Hematopoietic multipotent progenitor cell (in vitro differentiated cells): ENCODE measurements around the gene CRIP2. TPM values are rescaled to one million over a fixed set of nuclear protein-coding genes. Genes with fewer than 3 reads are reported as not detected.

Experiments
- DNase-seq, 3 donors: peaks; one replicate each; pipeline ENCODE4 v3.0.0-alpha.2; 2011 to 2015; ENCODE audit warnings: low read depth in 2 of 3, low spot score in 2 of 3
- total RNA-seq: library from RNA; depleted of rRNA; stranded (reverse); fragments of >200 nt; gene quantifications from one replicate; pipeline ENCODE4 v1.2.3, GENCODE V29; 2012

The CRIP2 gene
- total RNA-seq, 1 donor: 43.9 TPM

DNA sequence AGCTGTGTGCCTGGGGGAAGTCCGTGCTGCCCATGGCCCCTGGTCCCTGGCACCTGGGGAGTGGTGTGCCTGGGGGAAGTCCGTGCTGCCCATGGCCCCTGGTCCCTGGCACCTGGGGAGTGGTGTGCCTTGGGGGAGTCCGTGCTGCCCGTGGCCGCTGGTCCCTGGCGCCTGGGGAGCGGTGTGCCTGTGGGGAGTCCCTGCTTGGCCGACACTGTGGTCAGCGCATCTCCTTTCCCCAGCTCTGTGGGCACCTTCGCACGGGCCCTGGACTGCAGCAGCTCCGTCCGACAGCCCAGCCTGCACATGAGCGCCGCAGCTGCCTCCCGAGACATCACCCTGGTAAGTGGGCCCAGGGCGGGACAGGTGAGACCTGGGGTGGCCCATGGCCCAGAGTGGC, 14.5 kb upstream of the CRIP2 start:
- no peak for DNase-seq

DNA sequence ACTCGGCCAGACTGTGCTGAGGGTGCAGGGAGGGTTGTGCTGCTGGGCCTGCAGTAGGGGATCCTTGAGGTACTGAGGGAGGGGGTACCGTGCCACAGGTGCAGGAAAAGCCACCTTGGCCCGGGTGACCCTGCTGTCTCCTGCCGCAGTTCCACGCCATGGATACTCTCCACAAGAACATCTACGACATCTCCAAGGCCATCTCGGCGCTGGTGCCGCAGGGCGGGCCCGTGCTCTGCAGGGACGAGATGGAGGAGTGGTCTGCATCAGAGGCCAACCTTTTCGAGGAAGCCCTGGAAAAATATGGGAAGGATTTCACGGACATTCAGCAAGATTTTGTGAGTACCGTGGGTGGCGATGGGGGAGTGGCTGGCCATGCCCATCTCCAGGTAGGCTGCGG, 14.0 kb upstream of the CRIP2 start:
- no peak for DNase-seq

DNA sequence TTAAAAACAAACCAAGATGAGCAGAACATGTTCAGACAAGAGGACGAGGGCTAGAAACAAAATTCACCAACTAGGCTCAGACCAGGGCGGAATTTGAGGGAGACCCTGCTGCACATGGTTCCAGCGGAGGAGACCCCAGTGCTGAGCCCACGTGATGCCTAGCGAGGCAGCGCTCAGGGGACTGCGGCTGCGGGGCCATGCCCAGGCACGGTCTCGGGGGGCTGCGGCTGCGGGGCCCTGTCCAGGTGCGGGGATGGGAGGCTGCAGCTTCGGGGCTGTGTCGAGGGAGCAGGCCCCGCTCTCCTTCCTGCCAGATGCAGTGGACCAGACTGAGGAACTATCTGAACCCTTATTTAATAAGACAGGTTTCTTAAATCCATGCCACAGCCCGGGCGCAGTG, 12.7 kb upstream of the CRIP2 start:
- DNase-seq: no peak

DNA sequence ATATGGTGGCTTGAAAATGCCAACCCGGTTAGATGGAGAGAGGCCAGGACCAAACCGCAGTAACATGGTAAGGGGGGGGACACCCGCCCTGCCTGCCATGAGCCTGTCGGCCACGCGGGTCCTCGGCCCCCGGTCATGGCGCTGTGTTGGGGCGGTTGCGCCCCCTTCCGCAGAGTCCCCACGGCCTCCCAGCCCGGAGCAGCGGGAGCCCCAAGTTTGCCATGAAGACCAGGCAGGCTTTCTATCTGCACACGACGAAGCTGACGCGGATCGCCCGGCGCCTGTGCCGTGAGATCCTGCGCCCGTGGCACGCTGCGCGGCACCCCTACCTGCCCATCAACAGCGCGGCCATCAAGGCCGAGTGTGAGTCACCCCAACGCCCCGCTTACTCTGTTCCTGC, 10.1 kb upstream of the CRIP2 start:
- DNase-seq: no peak

DNA sequence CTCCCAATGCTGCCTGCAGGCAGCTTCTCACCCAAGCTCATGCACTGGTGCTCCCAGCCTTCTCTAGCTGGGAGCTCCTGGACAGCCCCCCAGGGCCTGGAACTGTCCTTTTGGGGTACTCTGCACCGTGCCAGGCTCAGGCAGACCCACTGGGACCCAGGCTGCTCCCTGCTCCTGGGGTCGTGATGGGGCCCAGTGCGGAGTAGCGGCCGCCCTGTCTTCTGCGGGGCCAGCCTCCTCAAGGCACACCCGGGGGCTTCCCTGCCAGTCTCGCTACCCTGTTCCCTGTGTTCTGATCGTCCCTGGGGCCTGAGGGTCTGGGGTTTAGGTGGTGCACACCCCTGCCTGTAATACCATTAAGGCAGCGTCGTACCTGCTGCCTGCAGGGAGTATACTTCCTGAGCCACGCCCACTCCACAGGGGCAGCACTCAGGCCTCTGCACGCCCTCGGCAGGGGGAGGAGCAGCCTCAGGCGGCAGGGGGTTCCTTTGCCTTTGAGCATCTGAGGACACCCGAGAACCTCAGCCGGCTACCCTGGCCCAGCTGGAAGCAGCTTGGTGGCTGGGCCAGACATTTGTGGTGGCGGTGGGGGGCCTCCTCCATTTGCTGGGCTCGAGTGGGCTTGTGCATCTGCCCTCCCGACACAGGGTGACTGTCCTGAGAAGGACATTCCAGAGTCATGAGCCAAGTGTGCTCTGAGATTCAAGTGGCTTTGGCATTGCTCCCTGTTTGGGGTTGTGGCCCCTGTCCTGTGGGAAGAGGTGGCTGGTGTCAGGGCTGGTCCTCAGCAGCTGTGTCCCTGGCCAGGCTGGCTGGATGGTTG, 9.2 kb upstream of the CRIP2 start:
- no peak for DNase-seq

DNA sequence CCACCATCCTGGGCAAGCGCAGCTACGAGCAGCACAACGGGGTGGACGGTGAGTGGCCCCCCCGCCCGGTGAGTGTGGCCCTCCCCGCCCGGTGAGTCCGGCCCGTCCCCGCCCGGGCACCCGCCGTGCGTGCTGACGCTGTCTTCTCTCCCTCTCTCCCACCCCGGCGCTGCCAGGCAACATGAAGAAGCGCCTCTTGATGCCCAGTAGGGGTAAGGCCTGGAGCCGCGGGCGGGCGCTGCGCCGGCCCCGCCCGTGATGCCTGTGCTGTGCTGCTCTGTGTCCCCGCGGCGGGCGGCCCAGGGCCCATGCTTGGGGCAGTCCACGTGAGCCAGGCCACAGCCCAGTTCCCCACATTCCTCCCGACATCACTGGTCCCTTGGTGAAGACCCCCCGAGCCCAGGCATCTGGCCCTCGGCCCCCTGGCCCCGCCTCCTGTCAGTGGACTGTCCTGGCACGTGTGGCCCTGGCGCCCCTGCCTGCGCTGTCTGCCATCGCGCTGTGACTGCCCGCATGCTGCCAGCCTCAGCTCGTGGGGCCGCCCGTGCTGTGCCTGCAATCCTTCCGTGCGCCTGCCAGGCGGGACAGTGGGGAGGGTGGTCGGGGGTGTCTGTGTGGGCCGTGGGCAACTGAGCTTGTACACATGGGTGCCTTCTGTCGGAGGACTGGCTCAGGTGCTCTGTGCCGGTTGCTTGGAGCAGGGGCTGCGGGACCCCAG, 7.9 kb upstream of the CRIP2 start:
- DNase-seq: no peak

DNA sequence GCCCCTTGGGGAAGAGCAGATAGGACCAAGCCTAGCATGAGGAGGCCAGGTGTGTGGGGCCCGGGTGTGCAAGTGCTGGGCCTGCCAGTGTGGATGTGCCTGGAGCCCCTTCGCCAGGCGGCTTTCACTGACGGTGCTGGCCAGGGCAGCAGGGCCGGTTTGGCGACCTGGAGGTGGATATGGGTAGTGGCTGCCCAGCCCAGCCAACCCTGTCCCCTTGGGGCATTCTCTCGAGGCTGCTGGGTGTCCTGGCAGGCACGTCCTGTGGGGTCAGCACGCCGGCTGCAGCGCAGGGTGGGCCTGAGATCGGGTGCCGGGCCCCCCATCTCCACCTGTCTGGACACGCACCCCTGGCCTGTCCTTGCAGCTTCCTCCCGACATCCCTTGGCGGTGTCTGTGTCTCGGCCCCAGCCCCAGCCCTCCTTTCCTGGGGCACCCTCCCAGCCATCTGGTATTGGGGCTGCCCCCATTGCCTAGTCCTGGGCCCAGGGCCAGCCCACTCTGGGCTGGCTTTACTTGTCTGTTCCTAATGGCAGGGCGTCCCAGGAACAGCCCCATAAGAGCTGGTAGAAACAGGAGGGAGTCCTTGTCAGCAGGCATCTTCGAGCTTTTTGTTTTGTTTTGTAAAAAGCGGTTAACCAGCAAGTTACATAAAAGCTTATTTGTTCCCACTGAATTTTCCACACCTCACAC, 7.2 kb upstream of the CRIP2 start:
- no peak for DNase-seq

DNA sequence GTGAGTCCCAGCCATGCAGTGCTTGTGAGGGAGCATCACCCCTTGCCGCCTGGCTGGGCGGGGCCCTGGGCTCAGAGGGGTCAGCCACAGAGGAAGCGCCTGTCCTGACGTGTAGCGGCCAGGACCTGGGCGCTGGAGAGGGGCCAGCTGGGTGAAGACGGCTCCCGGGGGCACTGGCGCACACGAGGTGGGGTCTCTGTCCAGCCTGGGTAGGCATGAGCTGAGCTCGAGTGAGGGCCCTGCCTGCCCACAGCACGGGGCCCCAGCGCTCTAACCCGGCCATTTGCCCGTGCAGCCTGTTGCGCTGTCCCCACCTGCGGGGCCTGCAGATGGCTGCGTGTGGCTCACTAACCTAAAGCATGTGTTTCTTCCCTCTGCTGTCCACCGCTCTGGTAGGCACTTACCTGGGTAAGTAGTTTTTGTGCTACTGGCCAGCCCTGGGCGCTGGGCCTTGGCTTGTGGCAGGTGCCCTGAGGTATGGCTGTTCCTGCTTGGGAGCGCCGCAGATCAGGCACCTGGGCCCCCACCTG, 6.6 kb upstream of the CRIP2 start:
- DNase-seq: no peak

DNA sequence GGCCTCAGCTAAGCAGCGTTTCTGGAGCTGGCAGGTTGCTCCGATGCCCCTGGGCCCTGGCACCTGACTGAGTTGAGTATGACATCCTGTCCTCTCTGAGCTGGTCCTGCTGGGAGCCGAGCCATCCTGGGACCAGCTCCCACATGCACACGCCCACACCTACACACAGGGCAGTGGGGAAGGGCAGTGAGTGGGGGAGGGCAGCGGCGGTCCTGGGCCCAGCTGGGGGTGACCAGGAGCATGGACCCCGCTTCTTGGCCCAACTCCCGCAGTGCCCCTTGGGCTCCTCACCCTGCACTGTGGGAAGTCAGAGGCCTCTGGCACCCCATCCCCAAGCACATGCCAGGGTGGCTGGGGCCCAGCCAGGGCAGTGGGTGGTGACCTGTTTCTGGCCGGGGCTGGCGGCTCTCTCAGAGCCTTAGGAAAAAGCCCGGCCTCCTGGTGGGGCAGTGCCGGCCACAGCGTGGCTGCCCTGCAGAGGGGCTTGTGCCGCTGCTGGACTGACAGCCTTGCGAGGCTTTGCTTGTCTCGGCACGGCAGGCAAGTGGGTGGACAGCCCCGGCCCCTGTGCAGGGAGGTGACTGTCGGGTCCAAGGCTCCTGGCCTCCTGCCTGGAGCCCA, 5.9 kb upstream of the CRIP2 start:
- DNase-seq: no peak

DNA sequence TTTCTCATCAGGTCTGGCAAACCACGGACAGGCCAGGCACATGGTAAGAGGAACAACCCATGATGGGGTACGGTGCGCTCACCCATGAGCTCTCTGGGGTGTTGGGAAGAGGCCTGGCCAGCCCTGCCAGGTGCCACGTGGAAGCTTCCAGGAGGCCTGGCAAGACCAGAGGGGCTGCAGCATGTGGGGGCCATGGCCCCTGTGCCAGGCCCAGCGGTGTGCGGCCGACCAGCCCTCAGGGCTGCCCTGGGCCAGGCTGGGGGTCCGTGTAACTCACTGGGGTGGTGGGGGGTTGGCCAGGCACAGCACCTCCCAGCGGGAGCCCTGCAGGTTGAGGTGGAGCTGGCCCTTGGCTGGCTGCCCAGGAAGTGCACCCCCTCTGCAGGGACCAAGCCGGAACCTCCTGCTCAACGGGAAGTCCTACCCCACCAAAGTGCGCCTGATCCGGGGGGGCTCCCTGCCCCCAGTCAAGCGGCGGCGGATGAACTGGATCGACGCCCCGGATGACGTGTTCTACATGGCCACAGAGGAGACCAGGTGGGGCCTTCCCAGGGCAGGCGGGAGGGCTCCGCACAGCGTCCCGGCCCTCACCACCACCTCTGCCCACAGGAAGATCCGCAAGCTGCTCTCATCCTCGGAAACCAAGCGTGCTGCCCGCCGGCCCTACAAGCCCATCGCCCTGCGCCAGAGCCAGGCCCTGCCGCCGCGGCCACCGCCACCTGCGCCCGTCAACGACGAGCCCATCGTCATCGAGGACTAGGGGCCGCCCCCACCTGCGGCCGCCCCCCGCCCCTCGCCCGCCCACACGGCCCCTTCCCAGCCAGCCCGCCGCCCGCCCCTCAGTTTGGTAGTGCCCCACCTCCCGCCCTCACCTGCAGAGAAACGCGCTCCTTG, 4.9 kb upstream of the CRIP2 start:
- no peak for DNase-seq

DNA sequence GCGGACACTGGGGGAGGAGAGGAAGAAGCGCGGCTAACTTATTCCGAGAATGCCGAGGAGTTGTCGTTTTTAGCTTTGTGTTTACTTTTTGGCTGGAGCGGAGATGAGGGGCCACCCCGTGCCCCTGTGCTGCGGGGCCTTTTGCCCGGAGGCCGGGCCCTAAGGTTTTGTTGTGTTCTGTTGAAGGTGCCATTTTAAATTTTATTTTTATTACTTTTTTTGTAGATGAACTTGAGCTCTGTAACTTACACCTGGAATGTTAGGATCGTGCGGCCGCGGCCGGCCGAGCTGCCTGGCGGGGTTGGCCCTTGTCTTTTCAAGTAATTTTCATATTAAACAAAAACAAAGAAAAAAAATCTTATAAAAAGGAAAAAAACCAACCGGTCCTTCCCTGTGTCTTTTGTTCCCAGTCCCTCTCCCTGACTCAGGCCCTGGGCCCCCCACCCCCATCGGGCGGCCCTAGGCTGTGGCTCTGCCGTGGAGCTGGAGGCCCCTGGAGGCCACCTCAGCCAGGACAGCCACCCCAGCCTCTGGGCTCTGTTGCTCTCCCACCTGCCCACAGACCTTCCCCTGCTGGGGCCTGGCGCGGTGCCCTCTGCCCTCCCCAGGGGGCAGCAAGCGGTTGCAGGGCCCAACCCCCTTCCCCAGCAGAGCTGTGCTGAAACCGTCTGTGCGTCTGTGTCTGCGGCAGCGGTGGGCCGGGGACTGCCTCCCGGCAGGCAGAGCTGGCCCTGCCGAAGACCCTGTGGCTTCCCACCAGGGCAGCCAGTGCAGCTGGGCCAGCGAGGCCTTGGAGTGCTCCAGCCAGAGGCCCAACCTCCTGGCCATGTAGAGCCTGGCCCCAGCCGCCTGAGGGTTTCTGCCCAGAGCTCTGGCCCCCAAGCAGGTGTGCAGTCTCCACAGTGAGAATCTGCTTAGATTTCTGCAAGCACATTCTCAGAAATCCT, 4.0 kb upstream of the CRIP2 start:
- no peak for DNase-seq

DNA sequence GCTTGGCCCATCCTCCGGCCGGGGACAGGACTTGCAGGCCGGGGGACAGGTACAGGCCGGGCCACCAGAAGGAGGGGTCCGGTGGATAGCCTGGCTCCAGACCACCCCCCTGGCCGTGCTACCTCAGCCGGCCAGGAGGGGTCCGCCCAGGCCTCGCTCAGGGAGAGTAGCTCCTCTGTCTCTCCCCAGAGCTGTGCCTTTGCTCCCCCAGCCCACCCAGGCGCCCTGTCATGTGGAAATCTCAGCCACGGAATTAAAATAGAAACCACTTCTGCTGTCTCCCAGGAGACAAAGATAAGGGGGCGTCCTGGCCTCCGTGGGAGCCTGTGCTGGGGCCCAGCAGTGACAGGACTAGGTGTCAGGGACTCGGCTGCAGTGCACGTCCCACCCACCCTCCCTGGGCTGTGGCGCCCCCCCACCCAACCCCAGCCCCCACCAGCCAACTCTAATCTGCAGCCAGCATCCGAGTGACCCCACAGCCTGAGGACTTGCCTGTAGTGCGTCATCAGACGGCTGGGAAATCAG, 3.3 kb upstream of the CRIP2 start:
- peak in 1 of 3 donors; percentile 42 for DNase-seq

DNA sequence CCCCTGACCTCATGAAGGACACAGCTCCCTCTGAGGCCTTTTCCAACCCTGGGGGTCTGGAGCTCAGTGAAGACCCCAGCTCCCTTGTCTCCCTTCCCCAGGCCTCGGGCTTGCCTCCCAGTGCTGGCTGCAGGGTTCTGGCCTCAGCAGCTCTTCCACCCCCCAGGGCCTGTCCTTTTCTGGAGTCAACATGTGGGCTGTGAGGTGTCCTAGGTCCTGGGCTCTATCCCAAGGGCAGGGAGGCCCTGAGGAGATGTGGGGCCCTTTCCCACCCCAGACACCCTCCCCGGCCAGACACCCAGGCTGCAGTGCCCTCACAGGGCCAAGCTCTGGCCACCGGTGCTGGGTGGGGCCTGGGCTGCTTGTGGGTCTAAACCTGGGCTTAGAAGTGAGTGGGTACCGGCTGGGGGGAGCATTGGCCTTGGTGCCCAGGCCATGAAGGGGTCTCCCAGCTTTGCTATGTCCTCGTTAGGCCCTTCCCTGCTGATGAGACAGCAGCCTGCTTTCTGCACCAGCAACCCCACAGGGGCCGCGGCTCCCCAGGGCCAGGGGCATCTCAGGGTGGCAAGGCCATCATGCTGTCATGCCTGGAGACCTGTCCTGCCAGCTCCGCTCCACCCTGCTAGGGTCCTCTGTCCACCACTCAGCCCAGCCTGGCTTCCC, 2.7 kb upstream of the CRIP2 start:
- no peak for DNase-seq

DNA sequence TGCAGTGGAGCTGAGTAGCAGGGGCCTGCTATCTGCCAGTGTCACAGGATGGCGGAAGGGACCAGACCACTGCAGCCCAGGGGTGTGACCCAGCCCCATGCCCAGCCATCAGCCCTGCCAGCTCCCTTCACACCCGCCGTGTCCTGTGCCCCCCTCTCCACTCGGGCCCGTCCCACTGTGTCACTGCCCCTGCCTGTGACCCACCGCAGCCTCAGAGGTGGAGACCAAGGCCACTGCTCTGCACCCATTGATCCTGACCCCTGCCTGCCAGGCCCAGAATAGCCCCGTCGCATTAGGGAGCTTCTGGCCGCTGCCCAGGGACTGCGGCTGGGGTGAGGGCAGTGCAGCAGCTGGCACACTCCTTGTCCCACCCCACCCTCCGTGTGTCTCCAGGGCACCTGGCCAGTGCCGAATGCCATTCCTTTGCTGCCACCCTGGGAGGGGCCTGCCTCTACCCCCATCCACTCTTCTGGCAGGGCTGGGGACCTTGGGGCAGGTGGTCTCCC, 2.1 kb upstream of the CRIP2 start:
- DNase-seq: no peak

DNA sequence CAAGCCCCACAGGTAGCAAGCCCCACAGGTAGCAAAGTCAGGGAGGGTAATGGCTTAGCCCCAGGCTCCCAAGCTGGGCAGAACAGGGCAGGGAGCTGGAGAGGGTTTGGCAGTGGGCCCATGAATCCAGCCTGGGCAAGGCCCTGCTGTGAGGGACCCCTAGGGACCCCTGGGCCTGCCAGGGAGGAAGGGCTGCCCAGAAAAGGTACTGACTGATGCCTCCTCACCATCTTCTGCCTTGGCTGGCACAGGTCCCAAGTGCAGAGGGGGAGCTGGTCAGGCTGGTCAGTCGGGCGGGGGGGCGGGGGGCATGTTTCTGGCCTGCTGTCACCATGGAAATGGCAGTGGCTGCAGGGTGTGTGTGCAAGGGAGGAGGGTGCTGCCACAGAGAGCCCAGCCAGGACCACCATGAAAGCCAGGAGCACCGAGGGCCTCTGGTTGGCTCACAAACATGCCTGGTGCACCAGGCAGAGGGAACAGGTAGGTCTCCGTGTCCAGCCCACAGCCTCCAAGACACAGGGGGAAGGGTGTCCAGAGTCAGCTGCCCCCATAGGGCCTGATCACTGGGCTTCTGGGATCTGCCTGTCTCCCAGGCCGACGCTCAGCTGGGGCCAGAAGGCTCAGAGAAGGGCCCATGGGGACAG, 1.5 kb upstream of the CRIP2 start:
- no peak for DNase-seq

DNA sequence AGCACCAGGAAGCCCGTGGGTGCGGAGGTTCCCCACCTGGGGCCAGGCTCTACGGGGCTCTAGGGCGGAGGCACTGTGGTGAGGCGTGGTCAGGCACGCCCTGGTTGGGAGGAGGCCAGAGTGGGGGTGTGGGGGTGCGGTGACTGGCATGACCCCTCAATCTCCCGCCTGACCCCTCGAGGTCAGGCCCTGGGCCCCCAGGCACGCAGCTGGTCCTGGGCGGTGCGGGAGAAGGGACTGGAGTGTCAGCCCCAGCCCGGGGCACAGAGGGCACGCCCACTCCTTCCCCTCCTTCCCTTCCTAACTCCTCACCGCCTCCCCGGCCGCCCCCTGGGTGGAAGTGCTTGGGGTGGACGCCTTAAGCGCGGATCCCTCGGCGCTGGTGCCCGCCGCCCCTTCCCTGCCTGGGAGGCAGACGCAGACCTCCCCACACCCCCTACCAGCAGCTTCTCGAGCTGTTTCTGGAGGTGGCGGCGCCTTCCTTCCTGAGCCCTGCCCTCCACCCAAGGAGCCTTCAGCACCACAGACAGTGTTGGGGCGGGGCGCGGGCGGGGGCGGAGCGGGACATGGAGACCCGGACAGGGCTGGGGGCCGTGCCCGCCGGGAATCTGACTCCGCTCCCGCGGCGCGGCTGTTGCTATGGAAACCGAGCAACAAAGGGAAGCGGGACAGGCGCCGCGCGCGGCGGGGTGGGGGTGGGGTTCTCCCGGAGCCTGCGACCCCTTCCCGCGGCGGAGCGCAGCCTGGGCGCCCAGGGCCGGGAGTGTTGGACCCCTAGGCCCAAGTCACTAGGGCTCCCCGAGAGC, 741 bp upstream of the CRIP2 start:
- peak in 2 of 3 donors; percentile 75 to 78 for DNase-seq
